HEK293 (cell line): ENCODE data around the gene REM2.
A peak's percentile ranks its signal among the peaks of the same experiment; 100 is the strongest.

ENCODE experiments used
- EGR2 ChIP-seq: fragments of 450-650 bp; formaldehyde crosslinking; IDR thresholded peaks from 2 replicates; pipeline ENCODE4 v1.5.1; 2016; ENCODE audit warnings: low read depth, missing biosample characterization, missing genetic modification characterization
- GLIS1 ChIP-seq: fragments of 450-650 bp; formaldehyde crosslinking; IDR thresholded peaks from 2 replicates; pipeline ENCODE4 v1.5.1; 2016; ENCODE audit warnings: missing biosample characterization, missing genetic modification characterization
- HOXA7 ChIP-seq: sonication (generic); formaldehyde crosslinking; IDR thresholded peaks from 2 replicates; pipeline ENCODE4 v1.8.1; 2022; ENCODE audit warnings: missing genetic modification reagents, borderline replicate concordance
- KLF10 ChIP-seq: fragments of 450-650 bp; IDR thresholded peaks from 2 replicates; pipeline ENCODE4 v1.5.1; 2018; ENCODE audit warnings: missing biosample characterization, mild to moderate bottlenecking, missing genetic modification characterization
- KLF7 ChIP-seq: fragments of 450-650 bp; formaldehyde crosslinking; IDR thresholded peaks from 2 replicates; pipeline ENCODE4 v1.5.1; 2016; ENCODE audit warnings: missing biosample characterization, missing genetic modification characterization, borderline replicate concordance
- REST ChIP-seq: fragments of 450-650 bp; formaldehyde crosslinking; IDR thresholded peaks from 2 replicates; pipeline ENCODE4 v1.5.1; 2016; ENCODE audit warnings: missing biosample characterization, missing genetic modification characterization
- WT1 ChIP-seq: fragments of 450-650 bp; formaldehyde crosslinking; IDR thresholded peaks from 2 replicates; pipeline ENCODE4 v1.5.1; 2016; ENCODE audit warnings: missing biosample characterization, missing genetic modification characterization
- ZBTB17 ChIP-seq: fragments of 450-650 bp; formaldehyde crosslinking; IDR thresholded peaks from 2 replicates; pipeline ENCODE4 v1.5.1; 2016; ENCODE audit warnings: missing biosample characterization, missing genetic modification characterization
- ZBTB26 ChIP-seq: fragments of 450-650 bp; formaldehyde crosslinking; optimal IDR thresholded peaks from 2 replicates; pipeline ENCODE3; 2016; ENCODE audit warnings: missing biosample characterization, mild to moderate bottlenecking, missing genetic modification characterization
- ZBTB48 ChIP-seq: fragments of 450-650 bp; formaldehyde crosslinking; IDR thresholded peaks from 2 replicates; pipeline ENCODE4 v1.5.1; 2016; ENCODE audit warnings: missing biosample characterization, missing genetic modification characterization
- ZFP3 ChIP-seq: fragments of 450-650 bp; formaldehyde crosslinking; IDR thresholded peaks from 2 replicates; pipeline ENCODE4 v1.5.1; 2016; ENCODE audit warnings: low read depth, missing biosample characterization, missing genetic modification characterization
- ZNF133 ChIP-seq: fragments of 450-650 bp; formaldehyde crosslinking; IDR thresholded peaks from 2 replicates; pipeline ENCODE4 v1.5.1; 2016; ENCODE audit warnings: missing biosample characterization, missing genetic modification characterization
- ZNF138 ChIP-seq: fragments of 450-650 bp; formaldehyde crosslinking; IDR thresholded peaks from 2 replicates; pipeline ENCODE4 v1.5.1; 2016; ENCODE audit warnings: missing biosample characterization, missing genetic modification characterization, borderline replicate concordance
- ZNF148 ChIP-seq: fragments of 450-650 bp; formaldehyde crosslinking; IDR thresholded peaks from 2 replicates; pipeline ENCODE4 v1.5.0; 2017; ENCODE audit warnings: missing biosample characterization, missing genetic modification characterization, borderline replicate concordance
- ZNF19 ChIP-seq: fragments of 450-650 bp; formaldehyde crosslinking; IDR thresholded peaks from 2 replicates; pipeline ENCODE4; 2016; ENCODE audit warnings: missing biosample characterization, missing genetic modification characterization, low read depth
- ZNF335 ChIP-seq: fragments of 450-650 bp; formaldehyde crosslinking; conservative IDR thresholded peaks from 2 replicates; pipeline ENCODE4 v1.5.1; 2016; ENCODE audit warnings: missing biosample characterization, missing genetic modification characterization
- ZNF350 ChIP-seq: fragments of 450-650 bp; formaldehyde crosslinking; IDR thresholded peaks from 2 replicates; pipeline ENCODE4 v1.5.0; 2017; ENCODE audit warnings: missing biosample characterization, mild to moderate bottlenecking, missing genetic modification characterization
- ZNF404 ChIP-seq: fragments of 450-650 bp; formaldehyde crosslinking; IDR thresholded peaks from 2 replicates; pipeline ENCODE4 v1.5.1; 2017; ENCODE audit warnings: missing biosample characterization, missing genetic modification characterization
- ZNF449 ChIP-seq: fragments of 450-650 bp; formaldehyde crosslinking; IDR thresholded peaks from 2 replicates; pipeline ENCODE4 v1.5.1; 2017; ENCODE audit warnings: missing biosample characterization, mild to moderate bottlenecking, missing genetic modification characterization, moderate library complexity
- ZNF529 ChIP-seq: fragments of 450-650 bp; formaldehyde crosslinking; IDR thresholded peaks from 2 replicates; pipeline ENCODE4 v1.5.1; 2017; ENCODE audit warnings: missing genetic modification characterization, missing biosample characterization; ENCODE audit not compliant: insufficient replicate concordance
- ZNF580 ChIP-seq: fragments of 450-650 bp; formaldehyde crosslinking; IDR thresholded peaks from 2 replicates; pipeline ENCODE4 v1.5.1; 2016; ENCODE audit warnings: missing biosample characterization, missing genetic modification characterization
- ZNF645 ChIP-seq: fragments of 450-650 bp; formaldehyde crosslinking; IDR thresholded peaks from 2 replicates; pipeline ENCODE4; 2016; ENCODE audit warnings: missing biosample characterization, missing genetic modification characterization
- ZNF670 ChIP-seq: fragments of 450-650 bp; formaldehyde crosslinking; IDR thresholded peaks from 2 replicates; pipeline ENCODE4 v1.5.1; 2016; ENCODE audit warnings: missing biosample characterization, missing genetic modification characterization, low read depth
- ZNF692 ChIP-seq: fragments of 450-650 bp; formaldehyde crosslinking; IDR thresholded peaks from 2 replicates; pipeline ENCODE4 v1.5.1; 2016; ENCODE audit warnings: missing biosample characterization, missing genetic modification characterization
- ZNF76 ChIP-seq: fragments of 450-650 bp; formaldehyde crosslinking; IDR thresholded peaks from 2 replicates; pipeline ENCODE4; 2016; ENCODE audit warnings: low read depth, missing biosample characterization, missing genetic modification characterization, borderline replicate concordance
- ZSCAN23 ChIP-seq: fragments of 450-650 bp; formaldehyde crosslinking; IDR thresholded peaks from 2 replicates; pipeline ENCODE4 v1.5.1; 2016; ENCODE audit warnings: missing biosample characterization, missing genetic modification characterization

Gene REM2

GRCh38 chr14:22886500-22887259 is 3.7 kb downstream of the REM2 start (continued):
- no peak for TF ChIP-seq ZNF148 (tag by site-specific recombination)
- TF ChIP-seq ZSCAN23 = no peak
- TF ChIP-seq ZNF645 = no peak
- TF ChIP-seq ZBTB26 (tag by site-specific recombination) = peak; percentile 46
- TF ChIP-seq ZBTB17 (tag by site-specific recombination) = peak; percentile 61
- no peak for TF ChIP-seq ZNF138 (tag by site-specific recombination)
- TF ChIP-seq ZNF692 (tag by site-specific recombination) = peak; percentile 10; the same call in 1 of the 2 replicates
- peak; percentile 67; the same call in 1 of the 2 replicates for TF ChIP-seq ZNF76 (tag by site-specific recombination)
- TF ChIP-seq ZFP3 (tag by site-specific recombination) = no peak
- peak; percentile 33; the same call in 1 of the 2 replicates for TF ChIP-seq GLIS1 (tag by site-specific recombination)
- TF ChIP-seq EGR2 (tag by site-specific recombination) = peak; percentile 57; the same call in 1 of the 2 replicates
- no peak for TF ChIP-seq ZNF670
- no peak for TF ChIP-seq ZNF19 (tag by site-specific recombination)
- 0 out of 2 replicates have a peak, but pooled peaks have one; percentile 36 for TF ChIP-seq REST (tag by site-specific recombination)
- TF ChIP-seq ZNF529 (tag by site-specific recombination) = no peak
- TF ChIP-seq ZNF335 (tag by site-specific recombination) = peak; percentile 97
- TF ChIP-seq ZNF133 (tag by site-specific recombination) = no peak
- TF ChIP-seq HOXA7 = no peak
- TF ChIP-seq KLF7 = no peak
- no peak for TF ChIP-seq ZNF580 (tag by site-specific recombination)
- TF ChIP-seq ZNF350 (tag by site-specific recombination) = no peak
- no peak for TF ChIP-seq KLF10 (tag by site-specific recombination)
- no peak for TF ChIP-seq ZBTB48
- TF ChIP-seq ZNF404 (tag by site-specific recombination) = no peak
- 0 out of 2 replicates have a peak, but pooled peaks have one; percentile 7 for TF ChIP-seq ZNF449 (tag by site-specific recombination)
- no peak for TF ChIP-seq WT1 (tag by site-specific recombination)
